NCI-H345 (cell line): Measurements from ENCODE around the gene OGA.

Experiments used
- DNase-seq: peaks from one replicate; lab custom pipeline; 2025; lab: John Stamatoyannopoulos, UW

Gene OGA

DNA sequence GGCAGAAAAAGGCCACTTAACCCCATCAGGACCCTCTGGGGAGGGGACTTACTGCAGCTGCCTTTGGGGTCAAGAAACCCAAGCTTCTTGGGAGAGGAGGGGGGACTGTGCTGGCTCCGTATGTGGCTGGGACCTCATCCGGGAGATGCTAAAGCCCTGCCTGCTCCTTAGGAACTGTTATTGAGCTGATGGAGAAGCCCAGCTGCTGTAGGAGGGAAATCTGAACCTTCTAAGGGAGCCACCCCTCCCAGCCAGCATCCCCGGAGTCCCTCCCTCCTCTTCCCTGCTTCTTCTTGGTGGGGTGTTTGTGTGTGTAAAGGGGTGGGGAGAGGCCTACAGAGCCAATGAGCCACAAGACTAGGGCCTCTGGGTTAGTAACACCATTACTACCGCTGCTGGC, 17.1 kb upstream of the OGA start:
- no peak for DNase-seq

DNA sequence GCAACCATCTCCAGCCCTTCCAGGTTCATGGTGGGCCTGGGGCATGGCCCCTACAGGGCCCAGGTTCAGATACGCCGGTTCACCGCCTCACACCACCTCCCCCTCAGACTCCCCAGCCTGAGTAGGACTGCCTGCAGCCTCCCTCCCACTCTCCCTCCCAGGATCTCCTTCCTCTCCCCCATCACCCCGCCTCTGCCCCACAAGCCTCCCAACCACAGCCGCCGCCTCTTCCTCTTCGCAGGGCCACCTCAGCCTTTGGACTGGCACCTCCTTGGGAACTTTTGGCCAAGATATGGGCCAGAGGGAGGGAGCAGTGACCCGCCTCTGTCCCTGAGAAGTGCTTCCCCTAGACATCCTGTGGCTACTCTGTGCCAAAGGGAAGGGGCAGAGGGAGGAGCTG, 16.1 kb upstream of the OGA start:
- DNase-seq = no peak

DNA sequence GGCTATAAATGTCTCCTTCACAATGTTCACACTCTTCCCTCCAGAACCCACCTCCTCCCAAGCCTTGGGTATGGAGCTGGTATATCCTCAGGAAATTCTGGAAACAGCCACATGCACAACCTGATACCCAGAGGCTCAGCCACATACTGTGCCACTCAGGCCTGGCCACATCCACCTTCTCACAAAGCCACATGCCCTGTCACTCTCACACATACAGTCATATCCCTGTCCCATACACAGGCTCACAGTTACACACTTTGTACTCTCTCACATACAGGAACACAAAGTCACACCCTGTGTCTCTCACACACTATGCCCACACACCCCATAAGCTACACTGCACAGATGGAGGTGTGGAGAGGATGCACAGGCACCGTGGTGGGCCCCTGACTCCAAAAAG, 15.2 kb upstream of the OGA start:
- no peak for DNase-seq

DNA sequence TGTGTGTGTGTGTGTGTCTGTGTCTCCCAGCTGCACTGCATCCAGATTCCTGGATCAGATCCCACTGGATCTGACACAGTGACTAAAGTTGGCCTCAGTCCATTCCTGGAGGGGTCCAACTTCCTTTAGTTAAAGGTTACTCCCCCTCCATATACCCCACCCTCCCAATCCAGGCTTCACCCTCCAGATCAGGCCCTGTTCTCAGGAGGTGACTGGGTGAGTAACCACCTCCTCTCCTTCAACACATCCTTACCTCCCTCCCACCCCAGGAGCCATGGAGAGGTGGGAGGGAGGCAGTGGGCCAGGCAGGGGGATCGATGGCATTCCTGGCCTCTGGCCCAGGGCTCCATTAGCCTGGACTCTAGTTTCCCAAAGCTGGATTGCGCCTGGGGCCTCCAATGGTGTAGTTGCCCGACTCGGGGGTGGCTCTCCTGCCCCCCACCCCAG, 14.1 kb upstream of the OGA start:
- DNase-seq = no peak

DNA sequence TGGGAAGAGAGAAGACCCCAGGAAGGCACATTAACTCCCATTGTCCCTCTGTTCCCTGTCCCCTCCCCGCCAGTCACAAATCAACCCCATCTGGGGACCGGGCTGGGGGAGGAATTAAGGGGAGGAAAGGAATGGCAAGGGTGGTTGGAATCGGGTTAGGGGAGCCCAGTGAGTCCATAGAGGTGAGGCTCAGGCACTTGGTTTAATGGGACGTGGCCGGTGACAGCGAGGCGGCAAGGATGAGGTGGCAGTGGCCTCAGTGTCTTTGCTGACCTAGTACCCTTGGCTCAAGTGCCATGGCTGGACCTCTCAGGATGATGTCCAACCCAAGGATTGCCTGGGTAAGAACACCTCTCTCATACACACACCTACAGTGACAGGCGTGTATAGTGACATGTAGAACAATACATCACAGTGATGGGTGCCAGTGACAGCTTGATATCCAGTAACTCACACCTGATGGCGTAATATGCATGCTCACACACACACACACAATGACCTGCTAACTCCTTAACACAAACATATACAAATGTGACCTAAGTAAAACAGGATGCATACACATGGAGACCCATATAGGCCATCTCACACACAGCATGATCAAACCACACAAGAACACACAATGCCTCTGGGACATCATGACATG, 13.0 kb upstream of the OGA start:
- no peak for DNase-seq

DNA sequence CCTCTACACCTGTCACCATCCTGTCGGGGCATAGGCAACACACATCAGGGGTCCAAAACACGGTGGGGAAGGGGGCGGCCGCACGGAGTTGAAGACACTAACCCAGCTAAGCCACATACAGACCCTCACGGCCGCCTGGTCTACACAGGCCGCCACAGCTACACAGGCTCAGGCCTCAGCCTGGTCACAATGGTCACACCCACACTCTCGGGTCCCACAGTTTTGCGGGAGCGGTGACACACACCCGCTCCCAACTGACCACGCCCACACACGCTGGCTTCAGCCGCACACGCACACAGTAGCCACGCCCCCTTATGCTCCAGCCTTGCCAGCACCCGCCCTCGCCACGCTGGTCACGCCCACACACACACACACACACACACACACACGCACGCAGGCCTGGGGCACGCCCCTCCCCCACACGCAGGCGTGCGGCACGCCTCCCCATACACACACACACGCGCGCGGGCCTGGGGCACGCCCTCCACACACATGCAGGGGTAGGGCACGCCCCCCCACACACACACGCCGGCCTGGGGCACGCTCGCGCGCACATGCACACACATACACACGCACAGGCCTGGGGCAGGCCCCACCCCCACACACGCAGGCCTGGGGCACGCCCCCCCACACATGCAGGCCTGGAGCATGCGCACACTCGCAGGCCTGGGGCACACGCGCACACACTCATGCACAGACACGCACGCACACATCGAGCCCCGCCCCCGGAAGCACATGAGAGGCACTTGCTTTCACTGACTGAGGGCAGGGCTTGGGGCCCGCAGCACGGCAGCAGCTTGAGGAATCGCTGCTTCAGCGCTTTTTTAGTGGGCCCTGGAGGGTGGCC, 12.3 kb upstream of the OGA start:
- peak; percentile 88 for DNase-seq

DNA sequence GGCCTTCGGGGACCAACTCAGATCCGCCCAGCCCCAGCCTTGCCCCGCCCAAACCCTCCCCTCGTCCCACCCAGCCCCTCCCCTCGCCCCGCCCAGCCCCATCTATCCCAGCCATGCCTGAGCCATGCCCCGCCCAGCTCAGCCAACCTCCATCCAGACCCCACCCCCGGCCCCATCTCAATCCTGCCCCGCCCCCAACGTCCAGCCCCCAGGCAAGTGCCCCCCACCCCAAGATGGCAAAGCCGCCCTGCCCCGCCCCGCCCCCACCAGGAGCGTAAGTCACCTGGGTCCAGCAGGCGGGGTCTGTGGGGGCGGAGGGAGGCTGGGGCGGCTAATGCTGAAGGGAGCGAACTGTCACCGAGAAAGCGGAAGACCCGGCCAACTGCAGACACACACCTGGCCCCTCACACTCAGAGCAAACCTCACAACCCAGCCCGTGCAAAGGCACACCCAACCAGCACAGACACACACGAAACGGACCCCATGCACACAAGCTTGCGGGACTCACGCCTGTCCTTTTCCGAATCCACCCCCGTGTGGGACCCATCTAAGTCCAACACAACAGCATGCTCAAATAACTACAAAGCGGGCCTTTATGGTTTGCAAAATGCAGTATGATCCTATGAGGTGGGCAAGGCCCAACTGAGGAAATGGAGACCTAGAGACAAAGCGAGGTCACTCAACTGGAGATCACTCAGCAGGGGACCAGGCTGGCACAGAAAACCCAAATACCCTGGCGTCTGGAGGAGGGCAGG, 11.5 kb upstream of the OGA start:
- peak; percentile 60 for DNase-seq

DNA sequence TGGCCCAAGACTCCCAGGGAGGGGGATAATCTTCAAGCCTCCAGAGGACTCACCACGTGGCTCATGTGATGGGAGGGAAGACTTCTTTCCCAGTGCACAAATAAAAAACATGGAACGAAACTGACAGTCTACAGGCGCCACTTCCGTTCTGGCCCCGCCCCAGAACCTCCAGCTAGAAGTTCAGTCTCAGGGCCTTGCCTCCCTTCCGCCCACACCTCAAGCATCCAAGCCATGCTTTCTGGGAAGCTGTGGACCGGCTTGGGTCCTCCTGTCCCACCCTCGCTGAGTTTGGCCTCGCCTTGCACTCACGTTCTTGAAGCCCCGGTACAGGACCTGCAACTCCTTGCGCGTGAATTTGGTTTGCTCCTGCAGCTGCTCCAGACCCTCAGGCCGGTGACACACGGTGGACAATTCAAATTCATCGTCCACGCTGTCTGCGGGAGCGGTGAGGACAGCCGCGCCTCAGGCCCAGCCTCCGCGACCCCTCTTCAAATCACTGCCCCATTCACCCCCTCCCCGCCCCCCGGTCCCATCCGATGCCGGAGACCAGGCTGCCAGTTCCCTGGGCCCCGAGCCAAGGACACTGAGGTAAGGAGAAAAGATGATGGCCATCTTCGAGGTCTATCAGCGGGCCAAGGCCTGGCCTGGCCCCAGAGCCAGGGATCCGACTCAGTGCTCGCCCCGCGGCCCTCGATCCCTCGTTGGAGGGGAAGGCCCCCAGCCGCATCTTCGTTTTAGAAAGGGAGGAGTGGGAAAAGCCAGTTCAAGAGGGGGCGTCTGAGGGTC, 10.7 kb upstream of the OGA start:
- DNase-seq = no peak

DNA sequence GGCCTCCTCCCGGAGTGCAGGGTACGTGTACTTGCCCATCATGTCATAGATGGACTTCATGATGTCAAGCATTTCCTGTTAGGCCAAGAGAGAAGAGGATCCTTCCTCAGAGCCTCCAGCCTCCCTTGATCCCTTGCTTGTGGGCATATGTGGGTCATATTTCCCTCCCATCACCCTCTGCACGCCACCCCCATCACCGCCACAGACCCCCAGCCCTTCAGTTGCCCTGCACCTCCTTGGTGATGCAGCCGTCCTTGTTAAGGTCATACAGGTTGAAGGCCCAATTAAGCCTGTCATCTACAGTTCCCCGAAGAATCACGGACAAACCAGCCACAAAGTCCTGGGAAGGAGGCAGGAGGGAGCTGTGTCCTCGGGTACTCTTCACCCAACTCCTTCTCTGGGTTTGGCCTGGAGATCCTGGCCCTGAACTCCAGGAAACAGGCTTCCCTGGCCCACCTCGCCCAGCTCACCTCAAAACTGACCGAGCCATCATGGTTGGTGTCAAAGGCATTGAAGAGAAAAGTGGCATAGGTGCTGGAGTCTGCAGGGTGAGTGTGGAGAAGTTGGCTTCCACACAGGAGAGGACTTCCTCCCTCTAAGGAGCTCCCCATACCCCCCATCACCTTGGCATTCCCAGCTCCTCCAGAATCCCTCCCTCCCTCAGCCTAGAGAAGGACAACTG, 9.8 kb upstream of the OGA start:
- DNase-seq = no peak

DNA sequence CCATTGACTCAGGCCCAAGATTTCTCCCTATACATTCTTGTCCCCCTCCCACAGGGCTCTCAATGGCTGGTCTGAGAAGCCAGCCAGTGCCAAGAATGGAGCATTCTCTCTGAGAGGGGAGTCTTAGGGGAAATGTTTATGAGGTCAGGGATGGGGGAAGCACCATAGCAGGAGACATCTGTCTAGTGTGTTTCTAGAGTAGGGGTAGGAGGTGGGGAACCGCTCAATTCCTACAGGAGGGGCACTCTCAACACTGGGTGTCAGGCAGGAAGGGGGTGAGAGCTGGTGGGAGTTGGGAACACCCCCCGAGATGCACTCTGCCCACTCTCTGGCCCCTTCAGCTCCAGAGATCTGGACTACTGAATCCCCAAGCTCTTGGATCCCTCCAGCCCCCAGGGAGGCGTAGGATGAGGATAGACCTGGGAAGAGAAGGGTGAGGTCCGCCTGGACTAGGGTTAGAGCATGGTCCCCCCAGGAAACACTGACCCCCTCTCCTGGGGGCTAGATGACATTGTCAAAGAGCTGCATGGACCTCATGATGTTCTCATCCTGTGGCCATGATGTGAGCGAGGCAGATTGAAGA, 8.7 kb upstream of the OGA start:
- DNase-seq = no peak

DNA sequence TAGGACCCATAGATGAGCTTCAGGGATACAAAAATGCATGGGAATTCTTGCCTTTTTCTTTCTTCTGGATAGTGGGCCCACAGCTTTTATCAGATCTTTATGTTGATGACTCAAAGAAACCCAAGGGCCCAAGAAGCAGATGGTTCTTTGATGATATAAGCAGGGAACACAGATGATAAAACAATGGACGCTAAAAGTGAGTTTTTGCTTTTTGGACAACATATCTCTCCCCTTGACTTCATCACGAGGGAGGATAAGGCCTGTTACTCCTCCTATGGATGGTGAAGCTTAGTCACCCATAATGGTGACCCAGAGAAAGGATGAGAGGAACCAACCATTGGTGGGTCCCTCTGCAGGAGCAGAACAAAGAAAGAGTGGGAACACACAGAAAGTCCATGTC, 6.5 kb upstream of the OGA start:
- DNase-seq = no peak

DNA sequence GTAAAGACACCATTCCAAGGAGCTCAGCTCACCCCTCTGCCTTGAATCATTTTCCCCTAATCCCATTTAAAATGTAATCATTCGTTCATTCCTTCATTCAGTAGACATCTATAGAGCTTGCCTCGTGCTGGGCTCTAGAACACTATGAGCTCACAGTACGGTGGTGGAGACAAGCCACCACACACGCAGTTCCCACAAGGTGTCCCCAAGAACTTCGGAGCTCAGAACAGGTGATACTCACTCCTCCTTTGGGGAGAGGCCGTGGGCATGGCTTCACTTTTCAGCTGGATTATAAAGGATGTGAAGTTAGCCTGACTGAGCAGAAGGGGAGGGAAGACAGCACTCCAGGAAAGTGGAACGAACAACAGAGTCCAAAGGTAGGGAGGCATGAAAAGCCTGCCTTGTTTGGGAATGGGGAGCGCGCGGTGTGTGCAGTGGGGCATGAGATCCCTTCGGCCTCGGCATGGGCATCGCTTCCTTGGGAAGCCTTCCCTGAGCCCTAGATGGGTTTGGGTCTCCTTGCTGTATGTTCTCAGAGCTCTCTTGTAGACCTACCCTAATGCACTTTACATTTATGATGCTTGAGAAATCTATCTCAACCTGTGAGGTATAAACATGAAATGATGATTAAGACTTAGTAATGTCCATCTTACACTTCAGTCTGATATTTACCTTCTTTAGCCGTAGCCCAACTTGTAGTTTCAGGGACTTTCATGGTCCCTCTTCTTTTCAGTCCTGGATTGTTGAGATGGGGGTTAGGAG, 809 bp upstream of the OGA start:
- DNase-seq = no peak

DNA sequence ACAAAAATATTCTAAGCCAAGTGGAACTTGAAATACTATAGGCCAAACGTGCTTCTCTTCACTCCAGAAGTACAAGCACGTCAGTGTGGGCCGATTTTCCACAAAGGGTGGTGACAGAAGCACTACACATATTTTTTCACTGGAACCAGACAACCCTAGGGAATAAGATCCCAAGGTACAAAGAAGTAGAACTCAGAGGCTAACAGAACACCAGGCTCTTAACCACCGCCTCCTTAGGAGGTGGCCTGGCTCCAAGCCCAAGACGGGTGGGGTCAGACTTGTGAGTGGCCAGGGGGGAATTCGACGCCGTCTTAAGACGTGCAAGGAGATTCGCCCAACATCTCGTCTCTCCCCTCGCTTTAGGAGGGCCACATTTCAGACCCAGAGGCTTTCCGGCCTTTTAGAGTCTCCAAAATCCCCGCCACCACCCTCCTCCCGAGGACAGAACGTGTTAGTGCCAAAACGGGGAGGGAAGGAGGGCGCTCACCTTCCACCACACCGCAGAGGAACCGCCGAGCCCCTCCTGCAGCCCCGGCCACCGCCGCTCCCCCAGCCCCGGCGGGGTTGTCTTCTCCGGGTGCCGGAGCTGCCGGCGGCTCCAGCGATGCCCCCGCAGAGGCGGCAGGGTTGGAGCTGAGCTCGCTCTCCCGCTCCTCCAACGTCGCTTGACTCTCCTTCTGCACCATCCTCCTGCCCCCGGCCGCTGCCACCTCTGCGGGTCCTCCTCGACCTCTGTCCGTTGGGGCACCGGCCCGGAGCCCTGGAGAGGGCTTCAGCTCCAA, 716 bp downstream of the OGA start:
- no peak for DNase-seq

DNA sequence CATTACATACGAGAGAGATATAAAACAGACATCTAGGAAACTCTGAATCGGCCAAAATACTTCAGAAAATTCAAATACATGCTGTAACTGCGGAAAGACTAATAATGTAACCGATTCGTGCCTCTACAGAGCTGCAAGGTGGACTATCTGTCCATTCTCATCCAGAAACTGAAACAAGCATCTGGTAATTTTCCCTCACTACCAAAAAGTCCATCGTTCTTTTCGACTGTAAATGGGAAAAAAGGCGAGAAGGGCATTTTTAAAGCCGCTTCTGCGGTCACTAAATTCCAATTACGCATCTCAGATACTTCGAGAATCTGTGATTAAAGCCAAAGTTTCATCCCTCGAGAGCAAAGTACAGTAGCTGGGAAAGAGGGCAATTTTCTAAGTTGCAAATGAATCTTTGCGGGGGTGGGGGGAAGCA, 1.3 kb downstream of the OGA start:
- no peak for DNase-seq

DNA sequence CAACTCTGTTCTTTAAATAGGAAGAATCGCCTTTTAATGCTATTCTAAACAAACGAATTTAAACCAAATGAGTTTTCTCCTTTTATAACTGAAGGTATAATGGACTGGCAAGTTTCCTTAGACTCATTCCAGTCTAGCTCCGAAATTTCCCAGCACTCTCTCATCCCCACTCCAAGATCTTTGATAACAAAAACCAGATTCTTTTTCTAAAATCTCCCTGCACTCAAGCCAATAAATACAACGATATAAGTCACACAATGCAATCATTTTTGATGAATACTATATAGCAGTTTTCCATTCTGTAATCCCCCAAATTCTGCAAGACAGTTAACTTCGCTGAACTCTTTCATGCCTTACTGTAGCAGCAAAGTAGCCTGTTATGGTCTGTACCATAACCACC, 1.9 kb downstream of the OGA start:
- DNase-seq = no peak

DNA sequence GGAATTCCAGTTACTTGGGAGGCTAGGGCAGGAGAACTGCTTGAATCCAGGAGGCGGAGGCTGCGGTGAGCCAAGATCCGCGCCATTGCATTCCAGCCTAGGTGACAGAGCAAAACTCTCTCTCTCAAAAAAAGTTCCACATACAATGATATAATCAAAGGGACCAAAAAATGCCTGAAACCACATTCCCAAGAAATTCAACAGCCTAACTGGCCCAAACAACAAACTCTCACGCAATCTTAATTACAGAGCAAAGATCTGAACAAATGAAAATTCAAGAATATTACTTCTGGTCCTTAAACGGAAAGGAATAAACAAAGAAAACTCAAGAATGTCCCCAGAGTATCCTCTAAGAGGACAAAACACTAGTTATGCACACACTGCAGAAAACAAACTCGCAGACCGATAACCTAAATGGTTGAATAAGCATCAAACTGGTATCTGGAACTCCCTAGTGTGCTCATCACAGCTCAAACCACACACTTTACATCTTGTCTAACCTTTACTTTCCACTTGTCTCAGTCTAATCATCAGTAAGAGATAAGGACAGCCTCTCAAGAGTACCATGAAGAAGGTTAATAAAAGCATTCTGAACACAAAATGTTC, 3.7 kb downstream of the OGA start:
- no peak for DNase-seq

DNA sequence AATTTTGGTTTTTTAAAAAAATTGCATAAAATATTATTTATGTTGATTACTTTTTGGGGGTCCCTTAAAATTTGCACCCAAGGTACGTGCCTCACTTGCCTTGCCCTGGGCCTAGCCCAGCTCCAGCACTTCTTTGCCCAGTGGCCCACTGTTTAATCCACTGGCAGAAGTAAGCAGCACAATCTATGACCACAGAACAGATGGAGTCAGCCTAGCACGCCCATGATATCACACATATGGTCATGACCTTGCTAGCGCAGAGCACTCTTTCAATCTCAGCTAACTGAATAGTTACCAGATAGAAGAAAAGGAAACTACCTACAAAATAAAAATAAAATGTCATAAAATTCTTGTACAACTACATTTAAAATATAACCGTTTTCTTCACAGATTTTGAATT, 5.6 kb downstream of the OGA start:
- no peak for DNase-seq

DNA sequence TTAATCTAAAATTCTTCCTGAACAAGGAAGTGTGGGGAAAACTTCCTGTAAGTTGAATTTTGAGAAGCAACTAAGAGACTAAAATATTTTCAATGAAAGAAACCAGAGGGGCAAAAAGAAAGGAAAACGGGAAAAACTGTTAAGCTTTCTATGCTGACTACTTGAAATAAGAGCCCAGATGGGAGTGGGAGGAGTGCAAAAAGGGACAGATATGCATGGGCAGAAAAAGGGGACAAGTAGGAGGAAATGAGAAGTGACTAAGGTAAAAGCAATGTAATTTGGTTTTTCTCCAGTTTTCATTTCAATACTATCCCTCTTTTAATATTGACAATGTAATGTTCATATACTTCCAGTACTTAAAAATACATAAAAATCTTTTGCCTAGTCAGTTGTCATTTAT, 11.1 kb downstream of the OGA start:
- no peak for DNase-seq

DNA sequence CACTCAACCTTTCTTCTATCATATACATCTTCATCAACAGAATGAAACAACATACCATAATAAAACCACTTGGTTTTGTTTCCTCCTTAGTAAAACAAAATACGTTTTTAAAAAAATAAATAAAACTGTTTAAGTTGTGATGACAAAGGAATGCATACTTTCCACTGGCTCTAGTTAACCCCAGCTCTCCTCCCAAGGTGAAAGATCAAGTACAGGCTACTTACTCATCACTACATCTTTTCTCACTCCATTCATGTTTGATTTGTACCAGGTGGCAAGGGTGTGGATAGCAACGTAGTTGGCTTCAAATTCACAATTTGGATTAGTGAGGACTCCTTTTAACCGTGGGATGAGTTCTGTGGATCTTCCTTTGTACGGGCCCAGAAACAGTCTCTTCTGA, 14.7 kb downstream of the OGA start:
- DNase-seq = no peak
